SK-N-DZ (cell line): ENCODE data around the gene SRM.
"Not testable (repeated sequence)": the region's sequence is repeated elsewhere in the genome, so short reads cannot be mapped to it uniquely, and the experiment has no call there.

Experiments
- DNase-seq: peaks from one replicate; pipeline ENCODE4 v3.0.0-alpha.2; 2015; ENCODE audit warnings: low spot score

Gene SRM

GRCh38 chr1:11019358-11019757 lies 40.5 kb downstream of the SRM start:
- DNase-seq = not testable (repeated sequence)

GRCh38 chr1:11013160-11013531 lies 46.7 kb downstream of the SRM start:
- no peak for DNase-seq

GRCh38 chr1:11012260-11013159 lies 47.3 kb downstream of the SRM start, which contains the start of gene TARDBP:
Gene TARDBP, plus strand, starts transcription at chr1:11012654. Its CDS starts 1,074 bp downstream, at chr1:11013728.
- DNase-seq = peak; percentile 87
